ENCODE measurements around the gene ATG4D.

Gene ATG4D

GRCh38 chr19:10562609-10563008 is 18.9 kb downstream of the ATG4D start:
- no peak overlapping the region for H3K4ac ChIP-seq (ENCODE audit: low read depth, low read length)
- H3K18ac ChIP-seq (ENCODE audit: low read length) = no peak overlapping the region
- no peak overlapping the region for H2BK15ac ChIP-seq (replicated peaks; ENCODE audit: low read depth)
- peaks cover 3% of the 10 kb centered on the region for H3K79me1 ChIP-seq (ENCODE audit: low read length)
- H3K9ac ChIP-seq (ENCODE audit: low read length) = no peak overlapping the region
- DNase-seq = no peak
- H3K79me2 ChIP-seq (ENCODE audit: control insufficient read depth, insufficient read depth, low read length) = peaks cover 3% of the 10 kb centered on the region
- WGBS (ENCODE audit: extremely low coverage, insufficient coverage, low lambda C conversion rate) = no CpG with 5 or more reads among the region's 5 CpGs
- no peak overlapping the region for H2BK120ac ChIP-seq (ENCODE audit: low read depth, low read length)
- no peak overlapping the region for H3K27ac ChIP-seq (ENCODE audit: low read depth, low read length)
- H2AK5ac ChIP-seq (ENCODE audit: low read length) = no peak overlapping the region
- H4K8ac ChIP-seq (ENCODE audit: low read depth, low read length) = no peak overlapping the region
- peaks cover 2% of the 10 kb centered on the region for H3K4me1 ChIP-seq (ENCODE audit: control insufficient read depth, low read depth, low read length)
- H4K5ac ChIP-seq (ENCODE audit: low read length) = no peak overlapping the region
- H3K23ac ChIP-seq (ENCODE audit: low read length) = no peak overlapping the region
- H2BK5ac ChIP-seq (ENCODE audit: low read length) = no peak overlapping the region
- no peaks in the 10 kb centered on the region for H3K27me3 ChIP-seq (ENCODE audit: insufficient read depth, low read length, poor library complexity)
- H3K36me3 ChIP-seq (ENCODE audit: control insufficient read depth, insufficient read depth, low read length) = peaks cover 9% of the 10 kb centered on the region
- no peak overlapping the region for H3K4me3 ChIP-seq (ENCODE audit: low read length)
- no peak overlapping the region for H3K4me2 ChIP-seq (ENCODE audit: low read length)
- no peak overlapping the region for H3K56ac ChIP-seq (ENCODE audit: low read length)

GRCh38 chr19:10565028-10565566 is 21.4 kb downstream of the ATG4D start:
- Histone ChIP-seq H3K4me3 (ENCODE audit: low read length) (peak overlapping the region; percentile 83), H3K56ac (ENCODE audit: low read length) (peak overlapping the region; percentile 97), H3K4me1 (ENCODE audit: control insufficient read depth, low read depth, low read length) (peaks cover 2% of the 10 kb centered on the region), H3K4ac (ENCODE audit: low read depth, low read length) (peak overlapping the region; percentile 82), H2BK120ac (ENCODE audit: low read depth, low read length) (no peak overlapping the region), H3K36me3 (ENCODE audit: control insufficient read depth, insufficient read depth, low read length) (peaks cover 3% of the 10 kb centered on the region), H3K23ac (ENCODE audit: low read length) (peak overlapping the region; percentile 80), H3K27me3 (ENCODE audit: insufficient read depth, low read length, poor library complexity) (no peaks in the 10 kb centered on the region), H2AK5ac (ENCODE audit: low read length) (no peak overlapping the region), H3K79me2 (ENCODE audit: control insufficient read depth, insufficient read depth, low read length) (peaks cover 3% of the 10 kb centered on the region), H3K4me2 (ENCODE audit: low read length) (peak overlapping the region; percentile 80), H2BK15ac (replicated peaks; ENCODE audit: low read depth) (no peak overlapping the region), H2BK5ac (ENCODE audit: low read length) (no peak overlapping the region), H4K8ac (ENCODE audit: low read depth, low read length) (no peak overlapping the region), H4K5ac (ENCODE audit: low read length) (no peak overlapping the region), H3K79me1 (ENCODE audit: low read length) (peaks cover 3% of the 10 kb centered on the region), H3K9ac (ENCODE audit: low read length) (peak overlapping the region; percentile 95), H3K27ac (ENCODE audit: low read depth, low read length) (peak overlapping the region; percentile 91), H3K18ac (ENCODE audit: low read length) (peak overlapping the region; percentile 80)
- no CpG with 5 or more reads among the region's 10 CpGs for WGBS (ENCODE audit: extremely low coverage, insufficient coverage, low lambda C conversion rate)
- peak; percentile 77 for DNase-seq

GRCh38 chr19:10565567-10566407 is 22.1 kb downstream of the ATG4D start, which contains the start of gene KRI1:
KRI1 (minus strand) TSS chr19:10566010; CDS start chr19:10565999, 11 bp downstream.
- no peaks in the 10 kb centered on the region for H3K36me3 ChIP-seq (ENCODE audit: control insufficient read depth, insufficient read depth, low read length)
- H3K4ac ChIP-seq (ENCODE audit: low read depth, low read length) = peak within 1 kb of the TSS; percentile 82
- no peak within 1 kb of the TSS for H2AK5ac ChIP-seq (ENCODE audit: low read length)
- peak within 1 kb of the TSS; percentile 83 for H3K4me3 ChIP-seq (ENCODE audit: low read length)
- peak within 1 kb of the TSS; percentile 80 for H3K18ac ChIP-seq (ENCODE audit: low read length)
- peak within 1 kb of the TSS; percentile 91 for H3K27ac ChIP-seq (ENCODE audit: low read depth, low read length)
- H2BK5ac ChIP-seq (ENCODE audit: low read length) = no peak within 1 kb of the TSS
- H4K8ac ChIP-seq (ENCODE audit: low read depth, low read length) = no peak within 1 kb of the TSS
- no peak within 1 kb of the TSS for H2BK15ac ChIP-seq (replicated peaks; ENCODE audit: low read depth)
- peaks cover 3% of the 10 kb centered on the region for H3K79me1 ChIP-seq (ENCODE audit: low read length)
- no peak within 1 kb of the TSS for H2BK120ac ChIP-seq (ENCODE audit: low read depth, low read length)
- peak within 1 kb of the TSS; percentile 95 for H3K9ac ChIP-seq (ENCODE audit: low read length)
- WGBS (ENCODE audit: extremely low coverage, insufficient coverage, low lambda C conversion rate) = no CpG with 5 or more reads among the region's 94 CpGs
- peaks cover 3% of the 10 kb centered on the region for H3K79me2 ChIP-seq (ENCODE audit: control insufficient read depth, insufficient read depth, low read length)
- H3K23ac ChIP-seq (ENCODE audit: low read length) = peak within 1 kb of the TSS; percentile 80
- H3K27me3 ChIP-seq (ENCODE audit: insufficient read depth, low read length, poor library complexity) = no peaks in the 10 kb centered on the region
- H3K4me1 ChIP-seq (ENCODE audit: control insufficient read depth, low read depth, low read length) = peaks cover 2% of the 10 kb centered on the region
- peak; percentile 96 for DNase-seq
- no peak within 1 kb of the TSS for H4K5ac ChIP-seq (ENCODE audit: low read length)
- peak within 1 kb of the TSS; percentile 80 for H3K4me2 ChIP-seq (ENCODE audit: low read length)
- peak within 1 kb of the TSS; percentile 97 for H3K56ac ChIP-seq (ENCODE audit: low read length)

DNA sequence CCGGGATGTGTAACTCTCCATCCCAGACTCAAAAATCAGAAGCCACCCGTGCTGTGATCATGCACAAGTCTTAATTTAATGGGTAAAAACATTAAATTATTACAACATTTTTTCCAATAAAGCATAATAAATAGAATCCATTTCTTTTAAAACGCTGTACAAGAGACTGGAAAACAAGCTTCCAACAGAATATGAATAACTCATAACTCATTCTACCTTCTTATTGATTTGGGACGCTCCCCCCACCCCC is 22.6 kb downstream of the ATG4D start:
- Histone ChIP-seq H4K8ac (ENCODE audit: low read depth, low read length) (no peak overlapping the region), H2BK15ac (replicated peaks; ENCODE audit: low read depth) (no peak overlapping the region), H3K36me3 (ENCODE audit: control insufficient read depth, insufficient read depth, low read length) (no peaks in the 10 kb centered on the region), H3K23ac (ENCODE audit: low read length) (no peak overlapping the region), H2AK5ac (ENCODE audit: low read length) (no peak overlapping the region), H3K4me1 (ENCODE audit: control insufficient read depth, low read depth, low read length) (peaks cover 2% of the 10 kb centered on the region), H3K79me2 (ENCODE audit: control insufficient read depth, insufficient read depth, low read length) (peaks cover 3% of the 10 kb centered on the region), H3K4me3 (ENCODE audit: low read length) (peak overlapping the region; percentile 28), H2BK5ac (ENCODE audit: low read length) (no peak overlapping the region), H3K79me1 (ENCODE audit: low read length) (peaks cover 3% of the 10 kb centered on the region), H3K27ac (ENCODE audit: low read depth, low read length) (no peak overlapping the region), H3K56ac (ENCODE audit: low read length) (peak overlapping the region; percentile 74), H3K4ac (ENCODE audit: low read depth, low read length) (no peak overlapping the region), H4K5ac (ENCODE audit: low read length) (no peak overlapping the region), H3K9ac (ENCODE audit: low read length) (peak overlapping the region; percentile 53), H3K18ac (ENCODE audit: low read length) (no peak overlapping the region), H2BK120ac (ENCODE audit: low read depth, low read length) (no peak overlapping the region), H3K27me3 (ENCODE audit: insufficient read depth, low read length, poor library complexity) (no peaks in the 10 kb centered on the region), H3K4me2 (ENCODE audit: low read length) (peak overlapping the region; percentile 71)
- no CpG with 5 or more reads among the region's 4 CpGs for WGBS (ENCODE audit: extremely low coverage, insufficient coverage, low lambda C conversion rate)
- DNase-seq = no peak

DNA sequence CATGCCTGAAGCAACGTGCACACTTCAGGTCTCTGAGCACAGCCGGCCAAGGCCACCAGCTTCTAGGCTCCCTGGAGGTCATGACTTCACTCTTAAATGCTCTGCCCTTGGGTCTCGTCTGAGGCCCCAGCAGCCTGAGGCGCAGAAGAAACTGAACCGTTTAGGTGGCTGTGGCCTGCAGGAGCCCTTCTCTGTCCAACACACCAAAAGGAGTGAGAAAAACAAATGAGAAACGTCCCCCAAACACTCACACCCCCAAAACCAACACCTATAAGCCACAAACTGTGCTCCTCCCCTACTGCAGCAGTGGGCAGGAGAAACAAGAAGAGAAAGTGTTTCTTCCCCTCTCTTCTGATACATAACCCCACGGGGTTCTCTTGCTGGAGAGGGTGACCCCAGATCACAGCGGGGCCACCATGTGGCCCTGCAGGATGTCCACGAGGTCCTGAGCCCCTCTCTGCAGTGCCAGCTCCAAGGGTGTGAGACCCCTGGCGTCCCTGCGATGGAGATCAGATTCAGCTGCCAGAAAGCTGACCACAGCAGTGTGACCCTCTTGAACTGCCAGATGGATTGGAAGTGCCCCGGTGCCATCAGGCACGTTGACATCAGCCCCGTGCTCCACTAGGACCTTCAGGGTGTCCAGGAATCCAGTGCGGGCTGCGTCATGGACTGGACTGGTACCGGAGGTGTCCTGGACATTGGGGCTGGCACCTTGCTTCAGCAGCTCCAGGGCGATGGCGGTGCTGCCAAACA is 23.1 kb downstream of the ATG4D start:
- Histone ChIP-seq H2BK15ac (replicated peaks; ENCODE audit: low read depth) (no peak overlapping the region), H3K4ac (ENCODE audit: low read depth, low read length) (no peak overlapping the region), H3K56ac (ENCODE audit: low read length) (no peak overlapping the region), H3K27ac (ENCODE audit: low read depth, low read length) (no peak overlapping the region), H3K4me2 (ENCODE audit: low read length) (no peak overlapping the region), H3K36me3 (ENCODE audit: control insufficient read depth, insufficient read depth, low read length) (no peaks in the 10 kb centered on the region), H3K23ac (ENCODE audit: low read length) (no peak overlapping the region), H3K4me1 (ENCODE audit: control insufficient read depth, low read depth, low read length) (peaks cover 2% of the 10 kb centered on the region), H2BK5ac (ENCODE audit: low read length) (no peak overlapping the region), H3K4me3 (ENCODE audit: low read length) (no peak overlapping the region), H3K9ac (ENCODE audit: low read length) (no peak overlapping the region), H2BK120ac (ENCODE audit: low read depth, low read length) (no peak overlapping the region), H4K8ac (ENCODE audit: low read depth, low read length) (no peak overlapping the region), H3K79me2 (ENCODE audit: control insufficient read depth, insufficient read depth, low read length) (peaks cover 3% of the 10 kb centered on the region), H3K79me1 (ENCODE audit: low read length) (peaks cover 3% of the 10 kb centered on the region), H2AK5ac (ENCODE audit: low read length) (no peak overlapping the region), H3K27me3 (ENCODE audit: insufficient read depth, low read length, poor library complexity) (no peaks in the 10 kb centered on the region), H3K18ac (ENCODE audit: low read length) (no peak overlapping the region), H4K5ac (ENCODE audit: low read length) (no peak overlapping the region)
- no CpG with 5 or more reads among the region's 19 CpGs for WGBS (ENCODE audit: extremely low coverage, insufficient coverage, low lambda C conversion rate)
- no peak for DNase-seq
